HL-60 (cell line): Measurements from ENCODE around the gene EIPR1.

ENCODE experiments used
- DNase-seq, 2 experiments: peaks; one replicate each; pipeline ENCODE4 v3.0.0-alpha.2; 2010 to 2020; ENCODE audit warnings: low read depth in 1 of 2, low spot score in 1 of 2
- H3K27ac ChIP-seq: fragments of 250-450 bp; sonication (Bioruptor Pico); replicated peaks from 2 replicates; pipeline ENCODE4 v1.5.1; 2020; ENCODE audit warnings: mild to moderate bottlenecking, moderate library complexity
- H3K27me3 ChIP-seq: fragments of 250-450 bp; sonication (Bioruptor Pico); 2 replicates; pipeline ENCODE4 v1.5.1; 2021; ENCODE audit warnings: mild to moderate bottlenecking, moderate library complexity; ENCODE audit not compliant: insufficient read depth, poor library complexity, severe bottlenecking
- H3K4me3 ChIP-seq: replicated peaks from 2 replicates; pipeline ENCODE4 v1.5.1; 2011; ENCODE audit warnings: mild to moderate bottlenecking, control low read depth, low read length; ENCODE audit not compliant: insufficient read depth
- GABPA ChIP-seq: IDR thresholded peaks from 2 replicates; pipeline ENCODE4 v1.6.1; 2012; ENCODE audit warnings: low read depth
- POLR2AphosphoS5 ChIP-seq: IDR thresholded peaks from 2 replicates; pipeline ENCODE4 v1.6.1; 2012; ENCODE audit warnings: low read depth
- SPI1 ChIP-seq: IDR thresholded peaks from 2 replicates; pipeline ENCODE4 v1.6.1; 2012; ENCODE audit warnings: low read depth, mild to moderate bottlenecking, borderline replicate concordance
- TF ChIP-seq, protein P1 (sequence below): IDR thresholded peaks from one replicate; pipeline ENCODE4 v1.5.1; 2011; ENCODE audit warnings: low read length, control low read depth, inconsistent platforms; ENCODE audit not compliant: insufficient read depth
- TF ChIP-seq, protein P2 (sequence below): IDR thresholded peaks from 2 replicates; pipeline ENCODE4 v1.6.1; 2012; ENCODE audit warnings: low read depth; ENCODE audit not compliant: insufficient replicate concordance

The EIPR1 gene

DNA sequence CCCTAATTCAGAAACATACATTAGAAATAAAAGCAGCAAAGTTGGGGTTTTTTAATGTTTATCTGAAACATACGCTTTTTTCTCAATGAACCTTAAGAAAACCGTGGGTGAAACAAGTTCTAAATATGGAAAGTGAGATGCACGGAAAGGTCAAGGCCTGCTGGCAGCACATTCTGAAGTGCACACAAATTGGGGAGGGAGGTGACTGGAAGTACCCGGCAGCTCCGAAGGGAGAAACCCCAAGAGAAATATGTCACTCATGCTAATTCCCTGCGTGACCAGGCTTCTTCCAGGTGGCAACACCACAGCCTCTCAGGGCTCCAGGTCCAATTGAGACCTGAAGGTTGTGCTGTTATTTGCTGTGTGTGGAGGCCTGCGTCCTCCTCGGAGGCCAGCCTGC, 45.5 kb downstream of the EIPR1 start:
- Histone ChIP-seq H3K4me3 (no peak overlapping the region), H3K27ac (no peak overlapping the region), H3K27me3 (no peaks in the 10 kb centered on the region)
- DNase-seq = no peak
- TF ChIP-seq SPI1 (no peak), GABPA (no peak), POLR2AphosphoS5 (no peak)
- TF ChIP-seq, protein P1, sequence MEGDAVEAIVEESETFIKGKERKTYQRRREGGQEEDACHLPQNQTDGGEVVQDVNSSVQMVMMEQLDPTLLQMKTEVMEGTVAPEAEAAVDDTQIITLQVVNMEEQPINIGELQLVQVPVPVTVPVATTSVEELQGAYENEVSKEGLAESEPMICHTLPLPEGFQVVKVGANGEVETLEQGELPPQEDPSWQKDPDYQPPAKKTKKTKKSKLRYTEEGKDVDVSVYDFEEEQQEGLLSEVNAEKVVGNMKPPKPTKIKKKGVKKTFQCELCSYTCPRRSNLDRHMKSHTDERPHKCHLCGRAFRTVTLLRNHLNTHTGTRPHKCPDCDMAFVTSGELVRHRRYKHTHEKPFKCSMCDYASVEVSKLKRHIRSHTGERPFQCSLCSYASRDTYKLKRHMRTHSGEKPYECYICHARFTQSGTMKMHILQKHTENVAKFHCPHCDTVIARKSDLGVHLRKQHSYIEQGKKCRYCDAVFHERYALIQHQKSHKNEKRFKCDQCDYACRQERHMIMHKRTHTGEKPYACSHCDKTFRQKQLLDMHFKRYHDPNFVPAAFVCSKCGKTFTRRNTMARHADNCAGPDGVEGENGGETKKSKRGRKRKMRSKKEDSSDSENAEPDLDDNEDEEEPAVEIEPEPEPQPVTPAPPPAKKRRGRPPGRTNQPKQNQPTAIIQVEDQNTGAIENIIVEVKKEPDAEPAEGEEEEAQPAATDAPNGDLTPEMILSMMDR = no peak
- TF ChIP-seq, protein P2, sequence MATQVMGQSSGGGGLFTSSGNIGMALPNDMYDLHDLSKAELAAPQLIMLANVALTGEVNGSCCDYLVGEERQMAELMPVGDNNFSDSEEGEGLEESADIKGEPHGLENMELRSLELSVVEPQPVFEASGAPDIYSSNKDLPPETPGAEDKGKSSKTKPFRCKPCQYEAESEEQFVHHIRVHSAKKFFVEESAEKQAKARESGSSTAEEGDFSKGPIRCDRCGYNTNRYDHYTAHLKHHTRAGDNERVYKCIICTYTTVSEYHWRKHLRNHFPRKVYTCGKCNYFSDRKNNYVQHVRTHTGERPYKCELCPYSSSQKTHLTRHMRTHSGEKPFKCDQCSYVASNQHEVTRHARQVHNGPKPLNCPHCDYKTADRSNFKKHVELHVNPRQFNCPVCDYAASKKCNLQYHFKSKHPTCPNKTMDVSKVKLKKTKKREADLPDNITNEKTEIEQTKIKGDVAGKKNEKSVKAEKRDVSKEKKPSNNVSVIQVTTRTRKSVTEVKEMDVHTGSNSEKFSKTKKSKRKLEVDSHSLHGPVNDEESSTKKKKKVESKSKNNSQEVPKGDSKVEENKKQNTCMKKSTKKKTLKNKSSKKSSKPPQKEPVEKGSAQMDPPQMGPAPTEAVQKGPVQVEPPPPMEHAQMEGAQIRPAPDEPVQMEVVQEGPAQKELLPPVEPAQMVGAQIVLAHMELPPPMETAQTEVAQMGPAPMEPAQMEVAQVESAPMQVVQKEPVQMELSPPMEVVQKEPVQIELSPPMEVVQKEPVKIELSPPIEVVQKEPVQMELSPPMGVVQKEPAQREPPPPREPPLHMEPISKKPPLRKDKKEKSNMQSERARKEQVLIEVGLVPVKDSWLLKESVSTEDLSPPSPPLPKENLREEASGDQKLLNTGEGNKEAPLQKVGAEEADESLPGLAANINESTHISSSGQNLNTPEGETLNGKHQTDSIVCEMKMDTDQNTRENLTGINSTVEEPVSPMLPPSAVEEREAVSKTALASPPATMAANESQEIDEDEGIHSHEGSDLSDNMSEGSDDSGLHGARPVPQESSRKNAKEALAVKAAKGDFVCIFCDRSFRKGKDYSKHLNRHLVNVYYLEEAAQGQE = no peak

DNA sequence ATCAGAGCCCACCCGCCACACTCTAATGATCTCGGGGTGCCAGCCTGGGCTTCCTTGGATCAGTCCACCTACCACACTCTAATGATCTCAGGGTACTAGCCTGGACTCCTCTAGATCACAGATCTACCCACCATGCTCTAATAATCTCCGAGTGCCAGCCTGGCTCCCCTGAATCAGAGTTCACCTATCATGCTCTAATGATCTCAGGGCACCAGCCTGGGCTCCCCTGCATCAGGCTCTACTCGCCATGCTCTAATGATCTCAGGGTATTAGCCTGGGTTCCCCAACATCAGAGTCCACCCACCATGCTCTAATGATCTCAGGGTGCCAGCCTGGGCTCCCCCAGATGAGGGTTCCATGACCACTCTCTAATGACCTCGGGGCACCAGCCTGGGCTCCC, 48.1 kb downstream of the EIPR1 start:
- TF ChIP-seq, protein P1 = no peak
- TF ChIP-seq GABPA = no peak
- TF ChIP-seq, protein P2 = no peak
- Histone ChIP-seq H3K4me3 (no peak overlapping the region), H3K27ac (no peak overlapping the region), H3K27me3 (no peaks in the 10 kb centered on the region)
- no peak for DNase-seq

DNA sequence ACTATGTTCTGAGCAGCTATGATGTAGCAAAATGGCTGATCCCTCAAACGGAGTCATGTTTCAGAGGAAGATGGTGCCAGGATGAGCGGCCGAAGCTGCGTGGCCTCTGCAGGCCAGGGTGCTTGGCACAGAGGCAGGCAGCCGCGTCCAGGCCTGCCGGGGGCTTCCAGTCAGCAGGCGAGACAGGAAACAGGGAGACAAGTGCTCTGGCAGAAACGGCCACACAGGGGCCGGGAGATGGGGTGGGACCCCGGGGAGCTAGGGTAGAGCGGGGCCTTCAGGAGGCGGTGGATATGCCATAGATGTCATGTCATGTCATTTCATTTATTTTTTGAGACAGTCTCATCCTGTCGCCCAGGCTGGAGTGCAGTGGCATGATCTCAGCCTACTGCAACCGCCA, 50.7 kb downstream of the EIPR1 start:
- no peak for TF ChIP-seq POLR2AphosphoS5
- TF ChIP-seq GABPA = no peak
- TF ChIP-seq, protein P2 = no peak
- no peak for TF ChIP-seq SPI1
- TF ChIP-seq, protein P1 = no peak
- DNase-seq = no peak
- Histone ChIP-seq H3K27me3 (no peaks in the 10 kb centered on the region), H3K4me3 (no peak overlapping the region), H3K27ac (no peak overlapping the region)
